Keratinocyte (primary cell): ENCODE measurements around the gene PRKCA. TPM values are rescaled to one million over a fixed set of nuclear protein-coding genes. Genes with fewer than 3 reads are reported as not detected.
A peak's percentile ranks its signal among the peaks of the same experiment; 100 is the strongest.

Source experiments
- DNase-seq: peaks from one replicate; pipeline ENCODE4 v3.0.0-alpha.2; 2011; ENCODE audit warnings: low read depth, missing footprints, low spot score
- FAIRE-seq: peaks from 2 replicates; lab custom pipeline; 2011; peaks lifted over from hg19 to GRCh38; lab: Jason Lieb, UNC
- H2AFZ ChIP-seq: 2 replicates; pipeline ENCODE4 v1.6.0; 2012; ENCODE audit warnings: low read length, control low read depth, inconsistent platforms; ENCODE audit not compliant: control insufficient read depth
- H3K27ac ChIP-seq: 2 replicates; pipeline ENCODE4 v1.5.1; 2011; ENCODE audit warnings: low read length; ENCODE audit not compliant: control insufficient read depth, insufficient read depth
- H3K27me3 ChIP-seq: 3 replicates; pipeline ENCODE4 v1.6.0; 2011; ENCODE audit warnings: low read length; ENCODE audit not compliant: control insufficient read depth, insufficient read depth; ENCODE audit errors: extremely low read depth
- H3K36me3 ChIP-seq, 2 experiments: 2 replicates in 1 of 2; 3 replicates in 1 of 2; pipeline ENCODE4 v1.5.1; 2011; ENCODE audit warnings: low read length in 2 of 2, mild to moderate bottlenecking in 1 of 2; ENCODE audit not compliant: control insufficient read depth in 2 of 2, insufficient read depth in 2 of 2; ENCODE audit errors: extremely low read depth in 1 of 2
- H3K4me1 ChIP-seq: 3 replicates; pipeline ENCODE4 v1.5.1; 2011; ENCODE audit warnings: low read length; ENCODE audit not compliant: control insufficient read depth, insufficient read depth; ENCODE audit errors: extremely low read depth
- H3K4me2 ChIP-seq: 3 replicates; pipeline ENCODE4 v1.6.0; 2011; ENCODE audit warnings: low read depth, low read length; ENCODE audit not compliant: control insufficient read depth, insufficient read depth; ENCODE audit errors: extremely low read depth
- H3K4me3 ChIP-seq, 3 experiments: fragments of 200-600 bp in 1 of 3; sonication (generic) in 1 of 3; 2 replicates in 2 of 3; 3 replicates in 1 of 3; pipeline ENCODE4 v1.5.1; 2011 to 2016; ENCODE audit warnings: low read length in 3 of 3, mild to moderate bottlenecking in 3 of 3, control low read depth in 2 of 3, inconsistent platforms in 1 of 3, low read depth in 1 of 3, mixed read lengths in 1 of 3, mixed run types in 1 of 3, moderate library complexity in 1 of 3; ENCODE audit not compliant: control insufficient read depth in 2 of 3, insufficient read depth in 2 of 3; ENCODE audit errors: extremely low read depth in 1 of 3
- H3K79me2 ChIP-seq: 2 replicates; pipeline ENCODE4 v1.6.0; 2012; ENCODE audit warnings: low read length; ENCODE audit not compliant: control insufficient read depth, insufficient read depth
- H3K9ac ChIP-seq: 3 replicates; pipeline ENCODE4 v1.6.0; 2011; ENCODE audit warnings: low read length; ENCODE audit not compliant: control insufficient read depth, insufficient read depth; ENCODE audit errors: extremely low read depth
- H3K9me1 ChIP-seq: 3 replicates; pipeline ENCODE4 v1.6.0; 2011; ENCODE audit warnings: low read length; ENCODE audit not compliant: control insufficient read depth, insufficient read depth; ENCODE audit errors: extremely low read depth
- H3K9me3 ChIP-seq: 2 replicates; pipeline ENCODE4 v1.5.1; 2012; ENCODE audit warnings: low read depth, low read length; ENCODE audit not compliant: control insufficient read depth
- H4K20me1 ChIP-seq: 3 replicates; pipeline ENCODE4 v1.6.0; 2011; ENCODE audit warnings: low read length; ENCODE audit not compliant: control insufficient read depth, insufficient read depth; ENCODE audit errors: extremely low read depth
- CTCF ChIP-seq, 3 experiments: IDR thresholded peaks in 1 of 3; conservative IDR thresholded peaks in 1 of 3; optimal IDR thresholded peaks in 1 of 3; 2 replicates in 2 of 3; 3 replicates in 1 of 3; pipeline versions ENCODE3 to v1.5.1; 2011; ENCODE audit warnings: low read length in 3 of 3, mild to moderate bottlenecking in 3 of 3, moderate library complexity in 2 of 3, control low read depth in 1 of 3, inconsistent platforms in 1 of 3; ENCODE audit not compliant: insufficient read depth in 2 of 3; ENCODE audit errors: extremely low read depth in 1 of 3
- EZH2 ChIP-seq: IDR thresholded peaks from one replicate; pipeline ENCODE4 v1.6.1; 2012; ENCODE audit warnings: inconsistent platforms, mild to moderate bottlenecking, low read length, moderate library complexity
- dilution Hi-C: fragments of 300-500 bp; cut with MboI; formaldehyde crosslinking; loops from one replicate; pipeline ENCODE4 v1.7.0; 2020; ENCODE audit warnings: low sequenced_read_pairs; ENCODE audit not compliant: extremely low pct_ligation_motif_present
- polyA plus RNA-seq, 5 experiments: library from polyadenylated mRNA; depleted of rRNA in 3 of 5; stranded (reverse) in 3 of 5; stranded (forward) in 1 of 5; unstranded in 1 of 5; fragments of >200 nt; gene quantifications; 1 replicate in 1 of 5; 2 replicates in 3 of 5; 3 replicates in 1 of 5; pipeline versions ENCODE4 v1.2.1 to v1.2.3, GENCODE V29; 2011 to 2012; ENCODE audit warnings: missing spikeins in 2 of 5, low read depth in 1 of 5, low replicate concordance in 1 of 5

Gene PRKCA
- polyA plus RNA-seq, 1 donor (not counting 4 experiments of a cell fraction or from before 2014, with no cell fraction given) = 3.6 TPM

GRCh38 chr17:66507103-66507923 lies 204.9 kb downstream of the PRKCA start:
- H3K27me3 ChIP-seq = no peaks in the 10 kb centered on the region
- H3K4me1 ChIP-seq = peaks cover 53% of the 10 kb centered on the region
- H3K9me1 ChIP-seq = no peaks in the 10 kb centered on the region
- peak overlapping the region; percentile 93 for H3K27ac ChIP-seq
- H2AFZ ChIP-seq = peak overlapping the region; percentile 82
- no peaks in the 10 kb centered on the region for H3K79me2 ChIP-seq
- dilution Hi-C loops = no loop called here
- no peaks in the 10 kb centered on the region for H3K9me3 ChIP-seq
- DNase-seq = no peak
- no peaks in the 10 kb centered on the region for H3K36me3 ChIP-seq
- no peaks in the 10 kb centered on the region for H4K20me1 ChIP-seq
- H3K4me3 ChIP-seq = no peak overlapping the region
- peak; percentile 81 for FAIRE-seq
- TF ChIP-seq CTCF (optimal IDR thresholded peaks at IDR 0.05 in 1 of 3, IDR thresholded peaks at IDR 0.05 in 1 of 3, conservative IDR thresholded peaks at IDR 0.05 in 1 of 3; ENCODE audit: extremely low read depth in 1 of 3, insufficient read depth in 2 of 3, low read length in 3 of 3) (no peak), EZH2 (no peak)
- peak overlapping the region; percentile 58 for H3K4me2 ChIP-seq
- H3K9ac ChIP-seq = peak overlapping the region; percentile 14

- no peaks in the 10 kb centered on the region for H3K27me3 ChIP-seq
- H3K9ac ChIP-seq = peak overlapping the region; percentile 41
- H3K4me2 ChIP-seq = peak overlapping the region; percentile 58
- no peaks in the 10 kb centered on the region for H3K36me3 ChIP-seq
- dilution Hi-C loops = no loop called here
- H3K4me1 ChIP-seq = peaks cover 49% of the 10 kb centered on the region
- H3K27ac ChIP-seq = peak overlapping the region; percentile 93
- no peak overlapping the region for H2AFZ ChIP-seq
- FAIRE-seq (no peak), DNase-seq (no peak)
- H3K4me3 ChIP-seq = no peak overlapping the region
- H4K20me1 ChIP-seq = no peaks in the 10 kb centered on the region
- no peaks in the 10 kb centered on the region for H3K79me2 ChIP-seq
- TF ChIP-seq CTCF (optimal IDR thresholded peaks at IDR 0.05 in 1 of 3, IDR thresholded peaks at IDR 0.05 in 1 of 3, conservative IDR thresholded peaks at IDR 0.05 in 1 of 3; ENCODE audit: extremely low read depth in 1 of 3, insufficient read depth in 2 of 3, low read length in 3 of 3) (no peak), EZH2 (no peak)
- no peaks in the 10 kb centered on the region for H3K9me3 ChIP-seq
- H3K9me1 ChIP-seq = no peaks in the 10 kb centered on the region
Measured at GRCh38 chr17:66507982-66508760, 205.8 kb downstream of the PRKCA start.
